Adipocyte (in vitro differentiated cells): ENCODE measurements around the gene KCP.
"Not testable (repeated sequence)": the region's sequence is repeated elsewhere in the genome, so short reads cannot be mapped to it uniquely, and the experiment has no call there.

ENCODE experiments used
- DNase-seq: peaks from one replicate; pipeline ENCODE4 v3.0.0-alpha.2; 2015; ENCODE audit warnings: low read depth
- H3K27me3 ChIP-seq: replicated peaks from 2 replicates; pipeline ENCODE4 v1.7.0; 2013; ENCODE audit warnings: mild to moderate bottlenecking, low read length, moderate library complexity; ENCODE audit not compliant: control insufficient read depth, insufficient read depth
- H3K36me3 ChIP-seq: 2 replicates; pipeline ENCODE4 v1.7.0; 2013; ENCODE audit warnings: low read length, mild to moderate bottlenecking, moderate library complexity; ENCODE audit not compliant: control insufficient read depth, insufficient read depth, severe bottlenecking
- H3K4me1 ChIP-seq: 2 replicates; pipeline ENCODE4 v1.7.0; 2013; ENCODE audit warnings: mild to moderate bottlenecking, low read length, moderate library complexity; ENCODE audit not compliant: control insufficient read depth, insufficient read depth
- H3K4me3 ChIP-seq: 2 replicates; pipeline ENCODE4 v1.7.0; 2013; ENCODE audit warnings: mild to moderate bottlenecking, low read length, moderate library complexity
- H3K9ac ChIP-seq: 2 replicates; pipeline ENCODE4 v1.7.0; 2013; ENCODE audit warnings: mild to moderate bottlenecking, low read length, moderate library complexity
- H3K9me3 ChIP-seq: 2 replicates; pipeline ENCODE4 v1.7.0; 2013; ENCODE audit warnings: mild to moderate bottlenecking, low read length, moderate library complexity; ENCODE audit not compliant: control insufficient read depth

The KCP gene

GRCh38 chr7:128918016-128918665 is 7.6 kb upstream of the KCP start:
- Histone ChIP-seq H3K4me3 (no peak overlapping the region), H3K36me3 (no peaks in the 10 kb centered on the region), H3K9ac (no peak overlapping the region), H3K9me3 (no peaks in the 10 kb centered on the region), H3K4me1 (no peaks in the 10 kb centered on the region), H3K27me3 (peaks cover 74% of the 10 kb centered on the region)
- DNase-seq: no peak

- peaks cover 66% of the 10 kb centered on the region for H3K27me3 ChIP-seq
Measured at GRCh38 chr7:128917122-128917521, 6.6 kb upstream of the KCP start.

GRCh38 chr7:128916643-128916915 is 6.1 kb upstream of the KCP start:
- Histone ChIP-seq H3K9me3 (no peaks in the 10 kb centered on the region), H3K36me3 (no peaks in the 10 kb centered on the region), H3K27me3 (peaks cover 66% of the 10 kb centered on the region), H3K9ac (no peak overlapping the region), H3K4me1 (no peaks in the 10 kb centered on the region), H3K4me3 (no peak overlapping the region)
- DNase-seq: no peak

More at GRCh38 chr7:128917122-128917521, 6.6 kb upstream of the KCP start:
- no peak for DNase-seq
- Histone ChIP-seq H3K4me1 (no peaks in the 10 kb centered on the region), H3K4me3 (no peak overlapping the region), H3K9ac (no peak overlapping the region), H3K36me3 (no peaks in the 10 kb centered on the region), H3K9me3 (no peaks in the 10 kb centered on the region)

- no peak overlapping the region for H3K4me3 ChIP-seq
- no peak overlapping the region for H3K9ac ChIP-seq
- no peaks in the 10 kb centered on the region for H3K9me3 ChIP-seq
- no peaks in the 10 kb centered on the region for H3K4me1 ChIP-seq
- no peak for DNase-seq
- H3K36me3 ChIP-seq: no peaks in the 10 kb centered on the region
- H3K27me3 ChIP-seq: peaks cover 68% of the 10 kb centered on the region
Measured at GRCh38 chr7:128915841-128916642, 5.5 kb upstream of the KCP start.

- no peak overlapping the region for H3K9ac ChIP-seq
- DNase-seq: no peak
- H3K4me1 ChIP-seq: no peaks in the 10 kb centered on the region
- no peaks in the 10 kb centered on the region for H3K36me3 ChIP-seq
- peaks cover 66% of the 10 kb centered on the region for H3K27me3 ChIP-seq
- no peak overlapping the region for H3K4me3 ChIP-seq
- H3K9me3 ChIP-seq: no peaks in the 10 kb centered on the region
Measured at GRCh38 chr7:128915271-128915819, 4.8 kb upstream of the KCP start.

GRCh38 chr7:128914566-128915151 is 4.2 kb upstream of the KCP start:
- Histone ChIP-seq H3K27me3 (peaks cover 65% of the 10 kb centered on the region), H3K9me3 (no peaks in the 10 kb centered on the region), H3K9ac (no peak overlapping the region), H3K4me3 (no peak overlapping the region), H3K36me3 (no peaks in the 10 kb centered on the region), H3K4me1 (peaks cover 6% of the 10 kb centered on the region)
- no peak for DNase-seq

GRCh38 chr7:128913870-128914565 is 3.5 kb upstream of the KCP start:
- Histone ChIP-seq H3K4me1 (peaks cover 11% of the 10 kb centered on the region), H3K36me3 (no peaks in the 10 kb centered on the region), H3K4me3 (no peak overlapping the region), H3K27me3 (peaks cover 65% of the 10 kb centered on the region), H3K9ac (no peak overlapping the region), H3K9me3 (no peaks in the 10 kb centered on the region)
- no peak for DNase-seq

GRCh38 chr7:128912709-128913495 is 2.4 kb upstream of the KCP start:
- not testable (repeated sequence) for DNase-seq, H3K4me3 ChIP-seq, H3K9me3 ChIP-seq, H3K9ac ChIP-seq, H3K36me3 ChIP-seq
- Histone ChIP-seq H3K4me1 (peaks cover 11% of the 10 kb centered on the region), H3K27me3 (peaks cover 64% of the 10 kb centered on the region)

GRCh38 chr7:128912281-128912680 is 1.8 kb upstream of the KCP start:
- no peak overlapping the region for H3K9ac ChIP-seq
- peaks cover 11% of the 10 kb centered on the region for H3K4me1 ChIP-seq
- H3K9me3 ChIP-seq: no peaks in the 10 kb centered on the region
- no peak overlapping the region for H3K4me3 ChIP-seq
- H3K36me3 ChIP-seq: no peaks in the 10 kb centered on the region
- no peak for DNase-seq
- peaks cover 70% of the 10 kb centered on the region for H3K27me3 ChIP-seq

- Histone ChIP-seq H3K36me3 (no peaks in the 10 kb centered on the region), H3K9me3 (no peaks in the 10 kb centered on the region), H3K4me1 (peaks cover 11% of the 10 kb centered on the region), H3K4me3 (no peak overlapping the region), H3K9ac (no peak overlapping the region), H3K27me3 (peaks cover 68% of the 10 kb centered on the region)
- no peak for DNase-seq
Measured at GRCh38 chr7:128911423-128912031, 1.0 kb upstream of the KCP start.
